ENCODE measurements around the gene MAP4K3. TPM values are rescaled to one million over a fixed set of nuclear protein-coding genes. Genes with fewer than 3 reads are reported as not detected.

Gene MAP4K3
- polyA plus RNA-seq, 2 of the 4 experiments (the other 2 are of a cell fraction): 15.8 to 44.6 TPM

GRCh38 chr2:39265315-39265714 is 171.8 kb downstream of the MAP4K3 start (continued):
- TF ChIP-seq, protein P1, sequence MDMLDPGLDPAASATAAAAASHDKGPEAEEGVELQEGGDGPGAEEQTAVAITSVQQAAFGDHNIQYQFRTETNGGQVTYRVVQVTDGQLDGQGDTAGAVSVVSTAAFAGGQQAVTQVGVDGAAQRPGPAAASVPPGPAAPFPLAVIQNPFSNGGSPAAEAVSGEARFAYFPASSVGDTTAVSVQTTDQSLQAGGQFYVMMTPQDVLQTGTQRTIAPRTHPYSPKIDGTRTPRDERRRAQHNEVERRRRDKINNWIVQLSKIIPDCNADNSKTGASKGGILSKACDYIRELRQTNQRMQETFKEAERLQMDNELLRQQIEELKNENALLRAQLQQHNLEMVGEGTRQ (IDR thresholded peaks at IDR 0.05): no peak
- no peak for TF ChIP-seq RARB (CRISPR knock-in tag; IDR thresholded peaks at IDR 0.05)
- TF ChIP-seq NPAS2 (CRISPR knock-in tag; IDR thresholded peaks at IDR 0.05; ENCODE audit: borderline replicate concordance): no peak
- TF ChIP-seq MAZ (IDR thresholded peaks at IDR 0.05; ENCODE audit: borderline replicate concordance, low read depth, low read length): no peak
- no peak for TF ChIP-seq POLR2A (IDR thresholded peaks at IDR 0.05; ENCODE audit: low read length)
- no peak for TF ChIP-seq ZFP36 (IDR thresholded peaks at IDR 0.05; ENCODE audit: borderline replicate concordance, partially characterized antibody)
- no peak for TF ChIP-seq E2F6 (IDR thresholded peaks at IDR 0.05; ENCODE audit: borderline replicate concordance, low read depth)

GRCh38 chr2:39264733-39265132 is 172.4 kb downstream of the MAP4K3 start:
- CTCF ChIA-PET: interaction anchor here (0.8 kb wide), 1 partner anchor 20 kb away, joined by 3 read pairs; no protein-coding TSS in a partner anchor
- WGBS (ENCODE audit: missing lambda C conversion rate): 100% methylated on average over 1 of the region's 1 CpG

DNA sequence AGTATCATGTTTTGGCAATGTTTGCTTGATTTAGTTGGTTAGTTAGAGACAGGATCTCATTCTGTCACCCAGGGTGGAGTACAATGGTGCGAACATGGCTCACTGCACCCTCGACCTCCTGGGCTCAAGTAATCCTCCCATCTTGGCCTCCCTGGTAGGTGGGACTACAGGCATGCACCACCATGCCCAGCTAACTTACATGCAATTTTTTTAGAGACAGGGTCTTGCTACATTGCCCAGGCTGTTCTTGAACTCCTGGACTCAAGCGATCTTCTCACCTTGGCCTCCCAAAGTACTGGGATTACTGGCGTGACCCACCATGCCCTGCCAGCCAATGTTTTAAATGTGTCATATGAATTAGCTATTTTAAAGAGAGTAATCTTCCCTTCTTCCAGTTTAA is 177.0 kb downstream of the MAP4K3 start:
- FAIRE-seq: no peak
- WGBS (ENCODE audit: missing lambda C conversion rate): 84% methylated on average over 4 of the region's 4 CpGs
- Histone ChIP-seq H3K4me1 (no peaks in the 10 kb centered on the region), H3K4me2 (no peak overlapping the region), H3K9me3 (no peaks in the 10 kb centered on the region), H3K4me3 (no peak overlapping the region), H3K27ac (no peak overlapping the region)
- DNase-seq (ENCODE audit: low read depth in 1 of 2, low spot score in 1 of 2): no peak
- no peak for TF ChIP-seq RNF2 (IDR thresholded peaks at IDR 0.05; ENCODE audit: borderline replicate concordance, low read depth)
- TF ChIP-seq CHD2 (IDR thresholded peaks at IDR 0.05; ENCODE audit: low read length, partially characterized antibody): no peak
- TF ChIP-seq JUNB (IDR thresholded peaks at IDR 0.05): no peak
- TF ChIP-seq CBX2 (IDR thresholded peaks at IDR 0.05; ENCODE audit: borderline replicate concordance, low read depth): no peak
- no peak for TF ChIP-seq ZNF302 (CRISPR knock-in tag; IDR thresholded peaks at IDR 0.05)
- TF ChIP-seq HOXB13 (CRISPR knock-in tag; IDR thresholded peaks at IDR 0.05; ENCODE audit: low read depth): no peak
- TF ChIP-seq EHF (CRISPR knock-in tag; IDR thresholded peaks at IDR 0.05): no peak
- TF ChIP-seq, protein P1 (IDR thresholded peaks at IDR 0.05): no peak
- TF ChIP-seq MAFK (IDR thresholded peaks at IDR 0.05; ENCODE audit: partially characterized antibody): no peak
- no peak for TF ChIP-seq CHD4 (IDR thresholded peaks at IDR 0.05; ENCODE audit: borderline replicate concordance)
- TF ChIP-seq EP300 (IDR thresholded peaks at IDR 0.05): no peak
- TF ChIP-seq MAZ (IDR thresholded peaks at IDR 0.05; ENCODE audit: borderline replicate concordance, low read depth, low read length): no peak
- no peak for TF ChIP-seq NFE2L2 (conservative IDR thresholded peaks at IDR 0.05; ENCODE audit: low read length)
- no peak for TF ChIP-seq HEYL (CRISPR knock-in tag; IDR thresholded peaks at IDR 0.05)
- no peak for TF ChIP-seq NPAS2 (CRISPR knock-in tag; IDR thresholded peaks at IDR 0.05; ENCODE audit: borderline replicate concordance)
- ChIA-PET POLR2A (no interaction called here), CTCF (interaction anchor here (1.1 to 1.7 kb wide), 2 partner anchors 11 to 312 kb away, joined by 3 to 4 read pairs; no protein-coding TSS in a partner anchor)
- no peak for ATAC-seq

More at GRCh38 chr2:39264733-39265132, 172.4 kb downstream of the MAP4K3 start:
- no peak overlapping the region for H3K27ac ChIP-seq
- FAIRE-seq (no peak), DNase-seq (ENCODE audit: low read depth in 1 of 2, low spot score in 1 of 2) (no peak), ATAC-seq (no peak)
- H3K4me1 ChIP-seq: no peaks in the 10 kb centered on the region
- TF ChIP-seq RNF2 (IDR thresholded peaks at IDR 0.05; ENCODE audit: borderline replicate concordance, low read depth): no peak
- TF ChIP-seq RCOR1 (IDR thresholded peaks at IDR 0.05; ENCODE audit: low read depth, low read length): no peak
- no peak for TF ChIP-seq PHF8 (IDR thresholded peaks at IDR 0.05; ENCODE audit: borderline replicate concordance, low read depth)
- TF ChIP-seq PBX3 (IDR thresholded peaks at IDR 0.05): no peak
- no peak for TF ChIP-seq CHD2 (IDR thresholded peaks at IDR 0.05; ENCODE audit: low read length, partially characterized antibody)
- no peak for TF ChIP-seq JUNB (IDR thresholded peaks at IDR 0.05)
- TF ChIP-seq GATA3 (IDR thresholded peaks at IDR 0.05; ENCODE audit: borderline replicate concordance): no peak
- TF ChIP-seq POLR2AphosphoS2 (conservative IDR thresholded peaks at IDR 0.05; ENCODE audit: low read length): no peak
- TF ChIP-seq REST (IDR thresholded peaks at IDR 0.05): no peak
- H3K4me3 ChIP-seq: no peak overlapping the region
- H3K4me2 ChIP-seq: no peak overlapping the region
- no peaks in the 10 kb centered on the region for H3K9me3 ChIP-seq
- POLR2A ChIA-PET: no interaction called here
